HepG2 (cell line): ENCODE results near the gene PCBP4. TPM values are rescaled to one million over a fixed set of nuclear protein-coding genes. Genes with fewer than 3 reads are reported as not detected.

Experiments
- ATAC-seq: fragments of 200-7000 bp; cut with Tn5 transposase; 3 replicates; pipeline ENCODE4 v1.9.1; 2020; ENCODE audit warnings: mild to moderate bottlenecking, moderate library complexity
- BruUV-seq: library from RNA; stranded (reverse); fragments of 400-500 nt; replicated peaks from 2 replicates; lab custom pipeline; 2021; lab: Mats Ljungman, UMichigan
- CTCF ChIA-PET: fragments of 300-600 bp; formaldehyde crosslinking; extraction: SDS; loops from one replicate; lab custom pipeline; 2021; ENCODE audit warnings: low total read pairs, inconsistent platforms, low intra/inter-chr PET ratio; lab: Yijun Ruan, JAX
- POLR2A ChIA-PET: fragments of 350-600 bp; sonication (Branson Sonifier 250); formaldehyde crosslinking; loops from one replicate; lab custom pipeline; 2020; ENCODE audit warnings: antibody characterized with exemption, inconsistent platforms; lab: Yijun Ruan, JAX
- DNase-seq: peaks from one replicate; pipeline ENCODE4 v3.0.0-alpha.2; 2015; ENCODE audit warnings: low spot score
- FAIRE-seq: peaks from 3 replicates; lab custom pipeline; 2011; peaks lifted over from hg19 to GRCh38; lab: Jason Lieb, UNC
- H2AFZ ChIP-seq: one replicate; pipeline ENCODE4 v1.6.1; 2011; ENCODE audit warnings: low read length, inconsistent platforms
- H3K27ac ChIP-seq: fragments of 300-600 bp; 3 replicates; pipeline ENCODE4 v1.8.0; 2011; ENCODE audit warnings: mixed run types, mild to moderate bottlenecking, mixed read lengths, low read length, inconsistent platforms; ENCODE audit not compliant: insufficient read depth; ENCODE audit errors: extremely low read length
- H3K27me3 ChIP-seq, 2 experiments: fragments of 200-600 bp in 1 of 2; 2 replicates in 1 of 2; 3 replicates in 1 of 2; pipeline versions ENCODE4 v1.6.0 to v1.8.0; 2011; ENCODE audit warnings: low read length in 2 of 2, mild to moderate bottlenecking in 2 of 2, moderate library complexity in 2 of 2, inconsistent platforms in 1 of 2; ENCODE audit not compliant: insufficient read depth in 2 of 2, control insufficient read depth in 1 of 2
- H3K36me3 ChIP-seq, 2 experiments: fragments of 200-600 bp in 1 of 2; replicated peaks in 1 of 2; 2 replicates in 1 of 2; 3 replicates in 1 of 2; pipeline versions ENCODE4 v1.5.1 to v1.8.0; 2011; ENCODE audit warnings: low read length in 2 of 2, inconsistent platforms in 1 of 2; ENCODE audit not compliant: insufficient read depth in 2 of 2, control insufficient read depth in 1 of 2
- H3K4me1 ChIP-seq: 2 replicates; pipeline ENCODE4 v1.5.1; 2012; ENCODE audit warnings: low read length, inconsistent platforms; ENCODE audit not compliant: insufficient read depth
- H3K4me2 ChIP-seq: 2 replicates; pipeline ENCODE4 v1.6.0; 2011; ENCODE audit warnings: low read depth, low read length, inconsistent platforms
- H3K4me3 ChIP-seq, 3 experiments: fragments of 200-600 bp in 1 of 3; sonication (generic), shearing (Covaris generic) in 1 of 3; replicated peaks in 1 of 3; 2 replicates each; pipeline ENCODE4 v1.5.1; 2011 to 2016; ENCODE audit warnings: low read length in 3 of 3, inconsistent platforms in 2 of 3, low read depth in 2 of 3, mild to moderate bottlenecking in 2 of 3, control low read depth in 1 of 3, mixed read lengths in 1 of 3; ENCODE audit not compliant: insufficient read depth in 1 of 3
- H3K79me2 ChIP-seq: one replicate; pipeline ENCODE4 v1.6.1; 2011; ENCODE audit warnings: low read length, inconsistent platforms; ENCODE audit not compliant: insufficient read depth
- H3K9ac ChIP-seq: 2 replicates; pipeline ENCODE4 v1.6.0; 2011; ENCODE audit warnings: mild to moderate bottlenecking, low read depth, low read length, inconsistent platforms; ENCODE audit not compliant: insufficient read depth
- H3K9me3 ChIP-seq: 2 replicates; pipeline ENCODE4 v1.5.1; 2012; ENCODE audit warnings: mild to moderate bottlenecking, low read length
- H4K20me1 ChIP-seq: 2 replicates; pipeline ENCODE4 v1.6.0; 2011; ENCODE audit warnings: inconsistent platforms, mild to moderate bottlenecking, low read length, moderate library complexity; ENCODE audit not compliant: insufficient read depth
- GABPB1 ChIP-seq: IDR thresholded peaks from 2 replicates; pipeline ENCODE4 v1.6.1; 2016; ENCODE audit warnings: mild to moderate bottlenecking, missing genetic modification reagents, moderate library complexity, missing compliant biosample characterization
- MEF2D ChIP-seq: sonication (generic); formaldehyde crosslinking; IDR thresholded peaks from 2 replicates; pipeline ENCODE4 v1.5.1; 2020; ENCODE audit warnings: mild to moderate bottlenecking, missing genetic modification reagents
- MZF1 ChIP-seq: sonication (generic); formaldehyde crosslinking; IDR thresholded peaks from 2 replicates; pipeline ENCODE4 v1.8.1; 2023; ENCODE audit warnings: mild to moderate bottlenecking, missing genetic modification reagents, borderline replicate concordance
- RCOR2 ChIP-seq: IDR thresholded peaks from 2 replicates; pipeline ENCODE4 v1.6.1; 2016; ENCODE audit warnings: missing biosample characterization, missing genetic modification reagents
- ZBTB38 ChIP-seq: sonication (generic); formaldehyde crosslinking; IDR thresholded peaks from 2 replicates; pipeline ENCODE4 v1.5.1; 2020; ENCODE audit warnings: mild to moderate bottlenecking, missing genetic modification reagents
- ZNF660 ChIP-seq: sonication (generic); formaldehyde crosslinking; IDR thresholded peaks from 2 replicates; pipeline ENCODE4 v1.5.1; 2020; ENCODE audit warnings: mild to moderate bottlenecking, low read depth, missing genetic modification reagents, borderline replicate concordance
- WGBS: methylation state at CpG from one replicate; pipeline ENCODE4 v1.1.6; 2017; ENCODE audit warnings: low lambda C conversion rate; 5-methylcytosine and 5-hydroxymethylcytosine counted together
- in situ Hi-C: cut with HindIII; loops from 2 replicates; pipeline ENCODE4 v1.10.0; 2017; ENCODE audit warnings: low pct_unique_long_range_greater_than_20kb; ENCODE audit not compliant: extremely low pct_ligation_motif_present
- intact Hi-C: fragments of 100-400 bp; cut with micrococcal nuclease; formaldehyde crosslinking; loops from one replicate; pipeline ENCODE4 v1.10.0; 2022; ENCODE audit not compliant: unreplicated experiment
- polyA plus RNA-seq, 8 experiments: library from polyadenylated mRNA; depleted of rRNA in 3 of 8; stranded (reverse) in 7 of 8; unstranded in 1 of 8; fragments of >200 nt; fragmentation: Illumina TruSeq in 4 of 8; extraction: Trizol in 4 of 8; gene quantifications; 2 replicates each; pipeline versions ENCODE4 v1.2.1 to v1.2.3, GENCODE V29; 2011 to 2016; ENCODE audit warnings: low read depth in 4 of 8, missing spikeins in 1 of 8, mixed read lengths in 1 of 8; ENCODE audit not compliant: insufficient read depth in 1 of 8
- total RNA-seq, 5 experiments: library from RNA; depleted of rRNA; stranded (reverse); fragments of >200 nt; fragmentation: Illumina TruSeq; extraction: Trizol; gene quantifications; 2 replicates each; pipeline ENCODE4 v1.2.3, GENCODE V29; 2016; ENCODE audit warnings: low read depth in 1 of 5
- TF ChIP-seq, protein P1 (sequence below): sonication (generic); formaldehyde crosslinking; IDR thresholded peaks from 2 replicates; pipeline ENCODE4 v1.4.0; 2020; ENCODE audit warnings: missing genetic modification reagents

The PCBP4 gene
- total and polyA plus RNA-seq, 2 of the 13 experiments (the other 11 are each of a cell fraction or from before 2014, with no cell fraction given) = 36.8 to 51.3 TPM

DNA sequence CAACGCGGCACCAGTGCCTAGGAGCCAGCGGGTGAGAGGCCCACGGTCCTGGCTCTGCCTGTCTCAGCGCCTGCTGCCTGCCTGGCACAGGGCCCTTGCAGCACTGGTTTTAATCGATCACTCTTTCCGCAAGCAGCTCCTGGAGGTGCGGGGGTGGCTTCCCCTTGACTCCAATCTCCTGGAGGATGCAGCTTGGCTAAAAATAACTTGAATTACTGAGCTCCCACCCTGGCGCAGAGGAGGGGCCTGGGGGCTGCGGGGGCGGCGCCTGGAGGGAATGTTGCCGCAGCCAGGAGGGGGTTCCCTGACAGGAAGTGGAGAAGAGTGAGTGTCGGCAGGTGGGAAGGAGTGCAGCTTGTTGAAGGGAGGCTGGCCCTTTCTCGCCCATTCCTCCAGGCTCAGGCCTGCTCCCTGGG, 38.3 kb upstream of the PCBP4 start:
- ATAC-seq (peak; percentile 7; the same call in 1 of the 3 replicates), FAIRE-seq (no peak), DNase-seq (no peak)
- TF ChIP-seq ZBTB38 (CRISPR knock-in tag) = 0 out of 2 replicates have a peak, but pooled peaks have one; percentile 28
- TF ChIP-seq, protein P1, sequence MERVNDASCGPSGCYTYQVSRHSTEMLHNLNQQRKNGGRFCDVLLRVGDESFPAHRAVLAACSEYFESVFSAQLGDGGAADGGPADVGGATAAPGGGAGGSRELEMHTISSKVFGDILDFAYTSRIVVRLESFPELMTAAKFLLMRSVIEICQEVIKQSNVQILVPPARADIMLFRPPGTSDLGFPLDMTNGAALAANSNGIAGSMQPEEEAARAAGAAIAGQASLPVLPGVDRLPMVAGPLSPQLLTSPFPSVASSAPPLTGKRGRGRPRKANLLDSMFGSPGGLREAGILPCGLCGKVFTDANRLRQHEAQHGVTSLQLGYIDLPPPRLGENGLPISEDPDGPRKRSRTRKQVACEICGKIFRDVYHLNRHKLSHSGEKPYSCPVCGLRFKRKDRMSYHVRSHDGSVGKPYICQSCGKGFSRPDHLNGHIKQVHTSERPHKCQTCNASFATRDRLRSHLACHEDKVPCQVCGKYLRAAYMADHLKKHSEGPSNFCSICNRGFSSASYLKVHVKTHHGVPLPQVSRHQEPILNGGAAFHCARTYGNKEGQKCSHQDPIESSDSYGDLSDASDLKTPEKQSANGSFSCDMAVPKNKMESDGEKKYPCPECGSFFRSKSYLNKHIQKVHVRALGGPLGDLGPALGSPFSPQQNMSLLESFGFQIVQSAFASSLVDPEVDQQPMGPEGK (CRISPR knock-in tag) = peak; percentile 30; the same call in 1 of the 2 replicates
- TF ChIP-seq RCOR2 (CRISPR knock-in tag) = no peak
- no peak for TF ChIP-seq MZF1 (CRISPR knock-in tag)
- no peak for TF ChIP-seq ZNF660 (CRISPR knock-in tag)
- peak; percentile 27; the same call in 1 of the 2 replicates for TF ChIP-seq GABPB1 (CRISPR knock-in tag)
- 0 out of 2 replicates have a peak, but pooled peaks have one; percentile 29 for TF ChIP-seq MEF2D (CRISPR knock-in tag)
- Histone ChIP-seq H3K79me2 (no peaks in the 10 kb centered on the region), H3K4me3 (peak overlapping the region in 1 of 3 experiments; percentile 42; a peak in 1 of 6 replicates), H4K20me1 (no peaks in the 10 kb centered on the region), H3K9me3 (no peaks in the 10 kb centered on the region), H3K4me1 (peaks cover 36% of the 10 kb centered on the region), H2AFZ (no peak overlapping the region), H3K36me3 (no peaks in the 10 kb centered on the region), H3K9ac (no peak overlapping the region), H3K4me2 (peak overlapping the region; percentile 62), H3K27ac (no peak overlapping the region), H3K27me3 (peaks cover 0 to 45% of the 10 kb centered on the region in 2 experiments; a peak in 3 of 5 replicates)
- POLR2A ChIA-PET = interaction anchor here (1.0 to 2.0 kb wide), 3 partner anchors 10 to 48 kb away, joined by 4 to 7 read pairs (median 4); partner anchors contain the start of gene RPL29
- WGBS = 0% methylated on average over 6 of the region's 15 CpGs
- intact Hi-C loops (loop anchor here (2.0 kb wide), 2 partner anchors 31 to 47 kb away; no protein-coding TSS in a partner anchor), in situ Hi-C loops (no loop called here)
- no TSS peak for BruUV-seq
- CTCF ChIA-PET = interaction anchor here (9.0 kb wide), 1 partner anchor 138 kb away, joined by 110 read pairs; no protein-coding TSS in a partner anchor
